GM18498 (cell line): ENCODE results near the gene PTPRU.
"Not testable (repeated sequence)": the region's sequence is repeated elsewhere in the genome, so short reads cannot be mapped to it uniquely, and the experiment has no call there.

Experiments used
- ATAC-seq: cut with Tn5 transposase; IDR thresholded peaks from one replicate; pipeline ENCODE4 v1.9.1; 2021; ENCODE audit warnings: mild to moderate bottlenecking, moderate library complexity; ENCODE audit not compliant: unreplicated experiment

PTPRU gene

DNA sequence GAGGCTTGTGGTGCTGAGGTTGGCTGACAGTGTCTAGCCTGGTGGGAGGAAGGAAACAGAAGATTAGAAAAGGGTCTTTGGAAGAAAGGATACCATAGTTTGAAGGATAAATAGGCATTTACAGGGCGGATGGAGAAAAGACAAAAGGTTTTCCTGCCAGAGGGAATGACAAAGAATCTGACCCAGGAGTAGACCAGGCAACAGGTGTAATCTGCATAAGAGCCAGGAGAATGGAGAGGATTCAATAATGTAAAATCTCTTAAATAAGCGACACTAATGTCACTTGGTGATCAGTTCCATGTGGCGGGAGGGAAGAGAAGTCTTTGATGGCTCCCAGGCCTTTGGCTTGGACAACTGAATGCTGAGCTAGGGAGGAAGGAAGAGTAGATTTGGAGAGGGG, 15.0 kb upstream of the PTPRU start:
- no peak for ATAC-seq

- not testable (repeated sequence) for ATAC-seq
Observed at GRCh38 chr1:29222260-29222659, 14.1 kb upstream of the PTPRU start.

- ATAC-seq, result no peak
Observed at GRCh38 chr1:29222686-29223085, 13.6 kb upstream of the PTPRU start.

- ATAC-seq, result no peak
Observed at GRCh38 chr1:29223521-29223920, 12.8 kb upstream of the PTPRU start.

- ATAC-seq, result no peak
Observed at GRCh38 chr1:29224356-29224837, 11.9 kb upstream of the PTPRU start.

DNA sequence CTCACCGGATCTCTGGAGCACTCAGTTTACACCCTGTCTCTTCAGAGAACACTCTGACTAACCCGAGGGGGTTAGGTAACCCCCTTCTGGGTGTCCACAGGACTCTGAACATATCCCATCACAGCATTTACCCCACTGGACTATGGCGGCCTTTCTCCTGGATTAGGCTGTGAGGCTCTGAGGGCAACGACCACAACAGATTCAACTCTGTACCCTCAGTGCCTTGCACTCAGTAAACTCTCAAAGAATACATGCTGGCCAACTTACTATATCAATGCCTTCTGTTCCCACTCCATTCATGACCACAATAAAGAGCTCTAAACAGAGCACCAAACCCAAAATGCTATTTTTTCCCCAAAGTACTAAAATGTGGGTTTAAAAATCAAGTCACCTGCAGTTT, 11.0 kb upstream of the PTPRU start:
- no peak for ATAC-seq

GRCh38 chr1:29227511-29227910, 8.8 kb upstream of the PTPRU start:
- ATAC-seq, result no peak

- no peak for ATAC-seq
Observed at GRCh38 chr1:29230204-29230552, 6.1 kb upstream of the PTPRU start.

DNA sequence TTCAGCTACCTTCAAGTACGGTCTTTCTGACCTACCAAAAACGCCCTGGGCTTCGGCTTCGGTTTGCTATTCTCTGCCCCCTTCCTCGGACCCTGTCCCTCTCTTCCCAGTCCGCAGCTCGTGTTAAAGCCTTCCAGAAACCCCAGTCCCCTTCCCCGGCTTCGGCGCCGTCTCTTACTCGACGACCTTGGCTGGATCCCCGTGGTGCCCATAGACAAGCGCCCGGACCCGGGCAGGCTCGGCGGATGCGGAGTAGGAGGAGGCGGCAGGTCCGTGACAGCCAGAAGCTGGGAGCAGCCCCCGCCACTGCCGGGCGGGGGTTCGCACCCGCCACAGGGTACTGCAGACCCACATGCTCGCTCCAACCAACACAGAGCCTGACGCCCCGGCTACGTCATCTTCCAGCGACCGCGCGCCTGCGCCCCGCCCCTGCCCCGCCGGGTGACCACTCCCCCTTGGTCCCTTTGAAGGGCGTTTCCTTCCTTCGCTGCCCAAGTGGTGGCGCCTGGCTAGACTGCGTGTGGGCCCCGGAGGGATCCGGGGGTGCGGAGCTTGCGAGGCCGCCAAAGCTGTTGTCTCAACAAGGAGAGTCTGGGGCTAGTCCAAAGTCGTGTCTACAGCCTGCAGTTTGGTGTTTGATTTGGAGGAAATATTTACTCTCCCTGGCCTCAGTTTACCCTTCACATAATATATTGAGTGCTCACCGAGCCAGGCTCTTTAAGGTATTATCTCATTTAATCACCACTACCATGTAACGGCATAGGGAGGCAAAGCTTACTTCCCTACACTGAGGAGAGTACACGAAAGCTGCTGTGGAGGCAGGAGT, 5.6 kb upstream of the PTPRU start, which contains the start of gene MECR:
Gene MECR (minus strand): TSS at position 382 of the 826 bp plus-strand sequence. CDS start 28 bp downstream, at position 354.
- ATAC-seq, result peak; percentile 96

DNA sequence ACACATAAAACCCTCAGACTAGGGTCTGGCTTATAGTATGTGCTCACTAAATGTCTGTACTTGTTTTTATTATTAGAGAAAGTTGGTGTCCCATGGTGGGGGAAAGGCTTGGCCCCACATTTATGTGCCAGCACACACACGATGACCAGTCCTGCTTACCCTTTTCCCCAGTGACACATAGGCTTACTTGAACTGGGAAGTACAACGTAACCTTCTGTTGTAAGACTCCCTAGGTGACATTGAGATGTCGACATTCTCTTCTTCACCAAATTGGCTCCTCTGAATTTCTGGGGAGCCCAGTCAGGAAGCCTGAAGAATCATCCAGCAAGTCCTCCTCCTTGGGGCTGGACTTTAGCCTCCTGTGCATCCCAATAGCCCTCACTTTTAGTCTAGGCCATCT, 3.9 kb upstream of the PTPRU start:
- ATAC-seq, result no peak

DNA sequence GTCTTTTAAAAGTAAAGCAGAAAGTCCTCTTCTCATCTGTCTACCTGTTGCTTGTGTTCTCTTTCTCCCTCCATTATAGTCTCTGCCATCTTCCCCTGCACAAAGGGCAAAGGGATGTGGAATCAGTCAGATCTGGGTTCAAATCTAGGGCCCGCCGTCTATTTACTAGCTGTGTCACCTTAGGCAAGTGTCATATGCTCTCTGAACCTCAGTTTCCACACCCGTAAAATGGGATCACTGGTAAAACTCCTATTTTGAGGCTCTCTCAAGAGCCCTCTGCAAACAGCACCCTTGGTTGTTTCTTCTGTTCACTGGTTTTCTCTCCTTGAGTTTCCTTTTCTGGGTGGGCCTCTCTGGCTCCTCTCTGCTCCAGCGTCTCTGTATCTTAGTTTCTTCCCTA, 2.6 kb upstream of the PTPRU start:
- ATAC-seq, result no peak

DNA sequence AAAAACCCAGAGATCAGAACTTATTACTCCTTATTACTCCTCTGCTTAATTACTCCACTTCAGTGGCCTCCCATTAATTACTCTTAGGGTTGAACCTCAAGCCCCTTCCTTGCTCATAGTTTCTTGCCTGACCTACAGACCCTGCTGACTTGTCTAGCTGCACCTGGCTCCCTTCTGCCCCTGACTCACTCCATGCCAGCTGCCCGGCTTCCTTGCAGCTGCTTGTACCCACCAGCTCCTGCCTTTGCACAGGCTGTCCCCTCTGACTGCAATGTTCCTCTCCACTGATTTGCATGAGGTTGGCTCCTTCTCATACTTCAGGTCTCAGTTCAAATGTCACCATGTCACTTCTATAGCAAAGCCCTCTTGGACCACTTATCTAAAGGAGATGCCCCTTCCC, 1.9 kb upstream of the PTPRU start:
- ATAC-seq, result no peak

DNA sequence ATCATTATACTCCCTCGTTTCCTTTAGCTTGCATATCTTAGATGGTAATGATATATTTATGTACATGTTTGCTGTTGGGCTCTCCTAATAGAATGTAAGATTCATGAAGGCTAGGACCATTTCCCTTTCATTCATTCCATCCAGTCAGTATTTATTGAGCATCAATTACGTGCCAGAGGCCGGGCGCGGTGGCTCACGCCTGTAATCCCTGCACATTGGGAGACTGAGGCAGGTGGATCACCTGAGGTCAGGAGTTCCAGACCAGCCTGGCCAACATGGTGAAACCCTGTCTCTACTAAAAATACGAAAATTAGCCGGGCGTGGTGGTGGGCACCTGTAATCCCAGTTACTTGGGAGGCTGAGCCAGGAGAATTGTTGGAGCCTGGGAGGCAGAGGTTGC, 1.4 kb upstream of the PTPRU start:
- not testable (repeated sequence) for ATAC-seq

GRCh38 chr1:29236712-29237128, 398 bp downstream of the PTPRU start:
- no peak for ATAC-seq

- no peak for ATAC-seq
Observed at GRCh38 chr1:29237129-29237821, 953 bp downstream of the PTPRU start.

DNA sequence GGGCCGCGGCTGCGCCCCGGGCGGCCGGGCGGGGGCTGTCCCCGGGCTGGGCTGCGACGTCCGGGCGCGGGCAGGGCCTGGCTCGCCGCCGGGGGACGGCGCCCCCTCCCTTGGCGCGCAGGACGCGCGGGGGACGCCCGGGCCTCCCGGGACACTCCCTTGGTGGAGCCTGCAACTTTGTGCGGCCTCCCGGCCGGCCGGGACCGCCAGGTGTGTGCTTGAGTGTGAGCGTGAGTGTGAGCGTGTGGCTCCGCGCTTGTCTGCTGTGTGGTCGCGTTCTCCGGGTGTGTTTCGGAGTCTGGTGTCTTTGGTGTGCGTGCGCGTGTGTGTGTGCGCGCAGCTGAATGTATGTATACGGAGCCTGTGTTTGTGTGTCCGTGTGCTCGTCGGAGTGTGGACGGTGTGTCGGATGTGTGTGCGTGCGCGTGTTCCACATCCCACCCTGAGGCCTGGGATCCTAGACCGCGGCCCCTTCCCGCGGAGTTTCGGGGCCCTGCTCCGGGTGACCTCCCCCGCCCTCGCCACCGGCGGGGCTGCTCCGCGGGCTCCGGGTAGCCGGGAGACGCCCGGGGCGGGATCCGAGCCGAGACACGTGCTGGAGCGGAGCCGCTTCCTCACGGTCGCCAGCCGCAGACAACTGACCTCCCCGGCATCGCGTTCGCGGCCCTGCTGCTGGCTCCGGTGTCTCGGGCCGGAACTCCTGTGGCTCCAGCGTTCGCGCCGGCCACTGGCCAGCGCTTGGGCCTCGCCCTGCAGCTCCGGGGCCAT, 1.7 kb downstream of the PTPRU start:
- no peak for ATAC-seq

- no peak for ATAC-seq
Observed at GRCh38 chr1:29238620-29239002, 2.3 kb downstream of the PTPRU start.

- ATAC-seq, result no peak
Observed at GRCh38 chr1:29239142-29239541, 2.8 kb downstream of the PTPRU start.

GRCh38 chr1:29240400-29240837, 4.1 kb downstream of the PTPRU start:
- ATAC-seq, result no peak

DNA sequence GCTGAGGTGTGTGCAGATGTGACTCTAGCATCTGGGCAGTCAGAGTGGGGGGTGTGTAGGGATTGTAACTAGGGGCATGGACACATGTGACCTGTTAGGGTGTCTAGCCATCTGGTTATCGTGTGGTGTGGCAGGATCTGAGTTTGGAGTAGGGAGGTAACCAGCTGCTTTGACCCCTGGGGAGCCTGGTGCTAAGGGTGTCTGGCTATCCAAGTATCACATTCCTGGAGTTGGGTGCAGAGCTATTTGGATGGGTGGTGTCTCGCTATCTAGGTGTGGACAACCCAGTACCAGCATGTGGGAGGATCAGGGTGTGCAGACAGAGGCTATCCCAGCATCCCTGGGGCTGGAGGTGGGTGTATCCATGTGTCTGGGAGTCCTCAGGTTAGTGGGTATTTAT, 4.7 kb downstream of the PTPRU start:
- ATAC-seq, result no peak
